ENCODE results near the gene PLIN3. TPM values are rescaled to one million over a fixed set of nuclear protein-coding genes. Genes with fewer than 3 reads are reported as not detected.

PLIN3 gene
- total and polyA plus RNA-seq, 2 of the 8 experiments (the other 6 are each of a cell fraction or from before 2014, with no cell fraction given), result 60.7 to 61.5 TPM

DNA sequence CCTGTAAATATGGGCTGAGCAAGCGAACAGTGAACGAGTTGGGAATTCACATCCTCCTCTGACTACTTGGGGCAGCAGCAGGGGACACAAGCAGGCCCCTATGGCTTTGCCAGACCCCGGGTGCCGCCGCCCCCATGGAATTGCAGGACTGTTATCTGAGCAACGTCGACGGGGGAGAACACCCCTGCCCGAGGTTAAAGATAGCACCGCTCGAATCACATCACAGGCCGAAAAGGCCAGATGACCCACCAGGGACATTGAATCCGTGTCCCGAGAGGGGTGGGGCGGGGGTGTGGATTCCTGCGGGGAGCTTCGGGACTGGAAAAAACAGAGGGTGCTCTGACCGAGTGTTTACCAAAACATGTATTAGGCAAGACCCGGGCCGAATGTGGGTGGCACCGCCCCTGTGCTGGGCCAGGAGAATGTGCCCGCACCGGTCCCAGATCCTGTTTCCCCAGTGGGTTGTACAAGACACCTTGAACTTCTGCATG, 66.8 kb downstream of the PLIN3 start:
- Histone ChIP-seq H3K14ac (ENCODE audit: insufficient read length) (no peak overlapping the region), H2BK20ac (ENCODE audit: low read length) (no peak overlapping the region), H2AFZ (ENCODE audit: low read length) (no peak overlapping the region), H2BK5ac (ENCODE audit: low read depth, low read length) (no peak overlapping the region), H3K79me1 (ENCODE audit: low read depth, low read length) (peaks cover 2% of the 10 kb centered on the region), H3K79me2 (ENCODE audit: control insufficient read depth in 1 of 2, insufficient read depth in 2 of 2, low read length in 2 of 2) (no peaks in the 10 kb centered on the region), H3K27ac (ENCODE audit: low read depth, low read length) (no peak overlapping the region), H4K8ac (ENCODE audit: extremely low read depth, insufficient read depth, low read length) (no peak overlapping the region; the same call in 1 of the 2 replicates), H3K23me2 (ENCODE audit: low read depth, low read length) (no peaks in the 10 kb centered on the region), H3K27me3 (replicated peaks in 1 of 4; ENCODE audit: control insufficient read depth in 3 of 4, extremely low read depth in 1 of 4, insufficient read depth in 3 of 4, low read length in 3 of 4) (no peaks in the 10 kb centered on the region), H2BK12ac (ENCODE audit: low read depth, low read length) (no peak overlapping the region), H3K4me3 (ENCODE audit: extremely low read depth in 1 of 4, insufficient read depth in 2 of 4, low read depth in 3 of 4, low read length in 4 of 4) (no peak overlapping the region), H3K4me1 (replicated peaks in 1 of 4; ENCODE audit: control insufficient read depth in 3 of 4, insufficient read depth in 4 of 4, low read length in 3 of 4) (no peaks in the 10 kb centered on the region), H3K23ac (ENCODE audit: insufficient read length) (no peak overlapping the region), H4K5ac (ENCODE audit: insufficient read length, low read depth, low read length) (no peak overlapping the region), H2AK5ac (ENCODE audit: low read depth, low read length) (no peak overlapping the region), H3K56ac (replicated peaks; ENCODE audit: insufficient read length, low read depth, low read length) (no peak overlapping the region), H4K91ac (replicated peaks; ENCODE audit: insufficient read length, low read length) (no peak overlapping the region), H3K9me3 (ENCODE audit: insufficient read depth in 2 of 2, low read depth in 1 of 2, low read length in 1 of 2) (no peaks in the 10 kb centered on the region), H3K4ac (replicated peaks; ENCODE audit: insufficient read length, low read depth, low read length) (no peak overlapping the region), H2BK15ac (ENCODE audit: low read length) (no peak overlapping the region), H3K4me2 (ENCODE audit: insufficient read depth in 1 of 2, low read depth in 2 of 2, low read length in 2 of 2) (no peak overlapping the region), H4K20me1 (replicated peaks in 1 of 2; ENCODE audit: control insufficient read depth in 1 of 2, insufficient read depth in 2 of 2, low read length in 2 of 2) (peaks cover 2% of the 10 kb centered on the region in 2 experiments), H2BK120ac (replicated peaks; ENCODE audit: low read depth, low read length) (no peak overlapping the region), H3K18ac (ENCODE audit: extremely low read depth, low read length) (no peak overlapping the region), H3K36me3 (ENCODE audit: control insufficient read depth in 2 of 4, insufficient read depth in 4 of 4, low read length in 3 of 4) (0 out of 8 replicates have a peak, but pooled peaks cover 0 to 5% (median 0%) of the 10 kb centered on the region in 4 experiments), H3K9ac (replicated peaks in 1 of 4; ENCODE audit: extremely low read depth in 1 of 4, low read depth in 3 of 4, low read length in 3 of 4) (no peak overlapping the region)
- 89% methylated on average over 20 of the region's 23 CpGs; no CpG with 5 or more reads in 1 of the 2 experiments for WGBS, 2 experiments (ENCODE audit: extremely low coverage in 1 of 2, insufficient coverage in 1 of 2, insufficient read length in 1 of 2, insufficient replicate concordance in 2 of 2, low coverage in 1 of 2, low lambda C conversion rate in 2 of 2, missing lambda C conversion rate in 1 of 2)
- POLR2A ChIA-PET (ENCODE audit: partially characterized antibody), result interaction anchor here (0.8 to 2.7 kb wide), 3 partner anchors 8 to 32 kb away, joined by 3 to 16 read pairs (median 3); partner anchors contain the start of gene FEM1A
- DNase-seq (ENCODE audit: low read depth in 1 of 2, low spot score in 2 of 2), result no peak
- TF ChIP-seq CTBP2 (IDR thresholded peaks at IDR 0.05; ENCODE audit: borderline replicate concordance, insufficient read depth, insufficient read length, low read length) (no peak), RNF2 (IDR thresholded peaks at IDR 0.05; ENCODE audit: borderline replicate concordance, low read depth, low read length, missing control alignments, poor library complexity, severe bottlenecking) (no peak), RXRA (IDR thresholded peaks at IDR 0.05; ENCODE audit: insufficient read depth, low read depth, low read length) (no peak), PHF8 (conservative IDR thresholded peaks at IDR 0.05; ENCODE audit: low read depth, low read length) (no peak), EGR1 (IDR thresholded peaks at IDR 0.05; ENCODE audit: borderline replicate concordance, low read depth, low read length) (no peak), BRCA1 (IDR thresholded peaks at IDR 0.05; ENCODE audit: low read depth, low read length) (no peak), SIN3A (conservative IDR thresholded peaks at IDR 0.05 in 1 of 2, IDR thresholded peaks at IDR 0.05 in 1 of 2; ENCODE audit: low read depth in 1 of 2, low read length in 2 of 2) (no peak), SAP30 (IDR thresholded peaks at IDR 0.05; ENCODE audit: insufficient read depth, insufficient replicate concordance, low read length) (no peak), TEAD4 (IDR thresholded peaks at IDR 0.05; ENCODE audit: low read depth, low read length) (no peak)
- TF ChIP-seq, protein P1, sequence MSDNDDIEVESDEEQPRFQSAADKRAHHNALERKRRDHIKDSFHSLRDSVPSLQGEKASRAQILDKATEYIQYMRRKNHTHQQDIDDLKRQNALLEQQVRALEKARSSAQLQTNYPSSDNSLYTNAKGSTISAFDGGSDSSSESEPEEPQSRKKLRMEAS (IDR thresholded peaks at IDR 0.05), result no peak
- FAIRE-seq, result no peak
- CTCF ChIA-PET (ENCODE audit: partially characterized antibody), result interaction anchor here (0.7 to 9.2 kb wide), 10 partner anchors 9 to 230 kb away, joined by 3 to 100 read pairs (median 4); partner anchors contain the start of genes DPP9 and FEM1A
